GM21619 (cell line): ENCODE measurements around the gene OR2T35.
A peak's percentile ranks its signal among the peaks of the same experiment; 100 is the strongest.

Experiments
- ATAC-seq: cut with Tn5 transposase; IDR thresholded peaks from one replicate; pipeline ENCODE4 v1.9.1; 2021; ENCODE audit not compliant: unreplicated experiment

Gene OR2T35

GRCh38 chr1:248627971-248628844 lies 16.9 kb downstream of the OR2T35 start:
- peak; percentile 95 for ATAC-seq

- ATAC-seq, result no peak
Measured at GRCh38 chr1:248625971-248626370, 19.1 kb downstream of the OR2T35 start.

GRCh38 chr1:248625166-248625565 lies 19.9 kb downstream of the OR2T35 start:
- no peak for ATAC-seq

GRCh38 chr1:248622570-248623001 lies 22.5 kb downstream of the OR2T35 start:
- ATAC-seq, result peak; percentile 91

GRCh38 chr1:248621770-248622169 lies 23.3 kb downstream of the OR2T35 start:
- no peak for ATAC-seq

- ATAC-seq, result no peak
Measured at GRCh38 chr1:248618878-248619277, 26.2 kb downstream of the OR2T35 start.

GRCh38 chr1:248618119-248618518 lies 27.0 kb downstream of the OR2T35 start:
- no peak for ATAC-seq

- no peak for ATAC-seq
Measured at GRCh38 chr1:248613742-248614141, 31.3 kb downstream of the OR2T35 start.

GRCh38 chr1:248611883-248612414 lies 33.1 kb downstream of the OR2T35 start:
- ATAC-seq, result no peak

GRCh38 chr1:248610301-248610700 lies 34.8 kb downstream of the OR2T35 start:
- ATAC-seq, result no peak

GRCh38 chr1:248599396-248599795 lies 45.7 kb downstream of the OR2T35 start:
- no peak for ATAC-seq

GRCh38 chr1:248597589-248597988 lies 47.5 kb downstream of the OR2T35 start, which contains the start of gene OR2T10:
Gene OR2T10, minus strand, starts transcription at chr1:248597700. Its CDS starts 3,932 bp downstream, at chr1:248593768.
- ATAC-seq, result no peak

- no peak for ATAC-seq
Measured at GRCh38 chr1:248596615-248597014, 48.5 kb downstream of the OR2T35 start.

- ATAC-seq, result no peak
Measured at GRCh38 chr1:248593226-248593625, 51.9 kb downstream of the OR2T35 start.

GRCh38 chr1:248592655-248593054 lies 52.4 kb downstream of the OR2T35 start:
- ATAC-seq, result no peak

- ATAC-seq, result no peak
Measured at GRCh38 chr1:248590055-248590454, 55.0 kb downstream of the OR2T35 start.

GRCh38 chr1:248589334-248589733 lies 55.7 kb downstream of the OR2T35 start:
- no peak for ATAC-seq
